Thyroid gland (tissue), 4 donors: ENCODE results near the gene BSPRY. TPM values are rescaled to one million over a fixed set of nuclear protein-coding genes. Genes with fewer than 3 reads are reported as not detected.
A peak's percentile ranks its signal among the peaks of the same experiment; 100 is the strongest.
"Not testable (repeated sequence)": the region's sequence is repeated elsewhere in the genome, so short reads cannot be mapped to it uniquely, and the experiment has no call there.

Experiments used
- DNase-seq, 2 donors: peaks; one replicate each; pipeline ENCODE4 v3.0.0-alpha.2; 2019
- H3K27ac ChIP-seq, 3 donors: fragments of 200-600 bp; sonication (generic); 1 replicate in 2 of 3; 2 replicates in 1 of 3; pipeline ENCODE4 v1.5.1; 2016 to 2019; ENCODE audit warnings: mild to moderate bottlenecking in 1 of 3, moderate library complexity in 1 of 3
- H3K27me3 ChIP-seq: fragments of 200-600 bp; sonication (generic); one replicate; pipeline ENCODE4 v1.5.1; 2019
- H3K36me3 ChIP-seq, 2 donors: fragments of 200-600 bp; sonication (generic); one replicate each; pipeline ENCODE4 v1.5.1; 2016 to 2019
- H3K4me1 ChIP-seq, 2 donors: fragments of 200-600 bp; sonication (generic); one replicate each; pipeline ENCODE4 v1.5.1; 2017 to 2019
- H3K4me3 ChIP-seq, 3 donors: fragments of 200-600 bp; sonication (generic); replicated peaks in 1 of 3; 1 replicate in 2 of 3; 2 replicates in 1 of 3; pipeline ENCODE4 v1.5.1; 2016; ENCODE audit warnings: mild to moderate bottlenecking in 1 of 3
- H3K9me3 ChIP-seq: fragments of 200-600 bp; sonication (generic); one replicate; pipeline ENCODE4 v1.5.1; 2017
- POLR2A ChIP-seq, 2 donors: fragments of 450-650 bp; IDR thresholded peaks; one replicate each; pipeline ENCODE4 v1.6.1; 2017; ENCODE audit warnings: antibody characterized with exemption in 2 of 2, mild to moderate bottlenecking in 2 of 2, moderate library complexity in 1 of 2
- WGBS, 2 donors: methylation state at CpG; one replicate each; pipeline ENCODE4 v1.1.5; 2017; 5-methylcytosine and 5-hydroxymethylcytosine counted together
- intact Hi-C: fragments of 100-400 bp; cut with DNase I; formaldehyde crosslinking; loops from one replicate; pipeline ENCODE4 v1.15.1; 2023
- total RNA-seq, 4 donors: library from RNA; depleted of rRNA; stranded (reverse); fragments of >200 nt; gene quantifications; one replicate each; pipeline ENCODE4 v1.2.3, GENCODE V29; 2016
- TF ChIP-seq, protein P1 (sequence below), 6 experiments: fragments of 200-600 bp in 3 of 6; fragments of 450-650 bp in 3 of 6; sonication (generic) in 3 of 6; IDR thresholded peaks; one replicate each; pipeline ENCODE4 v1.5.1; 2016 to 2019; ENCODE audit warnings: antibody characterized with exemption in 6 of 6, mild to moderate bottlenecking in 2 of 6, inconsistent platforms in 1 of 6, moderate library complexity in 1 of 6

The BSPRY gene
- total RNA-seq, 4 donors from 2014 or later: 53.2 to 79.7 (median 67.1) TPM

DNA sequence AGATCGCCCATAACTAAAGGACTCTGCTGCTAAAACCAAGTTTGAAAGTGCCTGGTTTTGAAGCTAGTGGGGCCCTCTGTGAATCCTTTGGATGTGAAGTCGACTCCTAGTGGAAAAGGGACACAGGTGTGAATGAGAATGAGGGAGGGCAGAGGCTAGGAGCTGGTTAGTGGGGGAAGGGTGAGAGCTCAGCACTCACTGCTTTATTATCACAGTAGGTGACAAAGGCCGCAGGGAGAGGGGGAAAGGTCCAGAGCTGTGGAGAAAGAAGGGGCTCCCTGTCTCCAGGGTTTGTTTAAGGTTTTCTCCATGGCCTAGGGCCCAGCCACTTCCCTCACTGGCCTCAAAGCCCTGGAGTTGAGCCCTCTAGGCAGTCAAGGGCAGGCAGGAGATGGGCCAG is 23.9 kb downstream of the BSPRY start:
- Histone ChIP-seq H3K4me1 (peaks cover 20 to 35% of the 10 kb centered on the region in 2 donors), H3K27me3 (no peaks in the 10 kb centered on the region), H3K27ac (peak overlapping the region in 1 of 3 donors; percentile 31), H3K4me3 (no peak overlapping the region), H3K9me3 (no peaks in the 10 kb centered on the region), H3K36me3 (peaks cover 4 to 21% of the 10 kb centered on the region in 2 donors)
- DNase-seq: no peak
- TF ChIP-seq, protein P1, sequence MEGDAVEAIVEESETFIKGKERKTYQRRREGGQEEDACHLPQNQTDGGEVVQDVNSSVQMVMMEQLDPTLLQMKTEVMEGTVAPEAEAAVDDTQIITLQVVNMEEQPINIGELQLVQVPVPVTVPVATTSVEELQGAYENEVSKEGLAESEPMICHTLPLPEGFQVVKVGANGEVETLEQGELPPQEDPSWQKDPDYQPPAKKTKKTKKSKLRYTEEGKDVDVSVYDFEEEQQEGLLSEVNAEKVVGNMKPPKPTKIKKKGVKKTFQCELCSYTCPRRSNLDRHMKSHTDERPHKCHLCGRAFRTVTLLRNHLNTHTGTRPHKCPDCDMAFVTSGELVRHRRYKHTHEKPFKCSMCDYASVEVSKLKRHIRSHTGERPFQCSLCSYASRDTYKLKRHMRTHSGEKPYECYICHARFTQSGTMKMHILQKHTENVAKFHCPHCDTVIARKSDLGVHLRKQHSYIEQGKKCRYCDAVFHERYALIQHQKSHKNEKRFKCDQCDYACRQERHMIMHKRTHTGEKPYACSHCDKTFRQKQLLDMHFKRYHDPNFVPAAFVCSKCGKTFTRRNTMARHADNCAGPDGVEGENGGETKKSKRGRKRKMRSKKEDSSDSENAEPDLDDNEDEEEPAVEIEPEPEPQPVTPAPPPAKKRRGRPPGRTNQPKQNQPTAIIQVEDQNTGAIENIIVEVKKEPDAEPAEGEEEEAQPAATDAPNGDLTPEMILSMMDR (IDR thresholded peaks at IDR 0.05): no peak
- no peak for TF ChIP-seq POLR2A (IDR thresholded peaks at IDR 0.05)
- intact Hi-C loops: no loop called here
- 64 to 73% methylated on average over 3 of the region's 3 CpGs for WGBS, 2 donors

DNA sequence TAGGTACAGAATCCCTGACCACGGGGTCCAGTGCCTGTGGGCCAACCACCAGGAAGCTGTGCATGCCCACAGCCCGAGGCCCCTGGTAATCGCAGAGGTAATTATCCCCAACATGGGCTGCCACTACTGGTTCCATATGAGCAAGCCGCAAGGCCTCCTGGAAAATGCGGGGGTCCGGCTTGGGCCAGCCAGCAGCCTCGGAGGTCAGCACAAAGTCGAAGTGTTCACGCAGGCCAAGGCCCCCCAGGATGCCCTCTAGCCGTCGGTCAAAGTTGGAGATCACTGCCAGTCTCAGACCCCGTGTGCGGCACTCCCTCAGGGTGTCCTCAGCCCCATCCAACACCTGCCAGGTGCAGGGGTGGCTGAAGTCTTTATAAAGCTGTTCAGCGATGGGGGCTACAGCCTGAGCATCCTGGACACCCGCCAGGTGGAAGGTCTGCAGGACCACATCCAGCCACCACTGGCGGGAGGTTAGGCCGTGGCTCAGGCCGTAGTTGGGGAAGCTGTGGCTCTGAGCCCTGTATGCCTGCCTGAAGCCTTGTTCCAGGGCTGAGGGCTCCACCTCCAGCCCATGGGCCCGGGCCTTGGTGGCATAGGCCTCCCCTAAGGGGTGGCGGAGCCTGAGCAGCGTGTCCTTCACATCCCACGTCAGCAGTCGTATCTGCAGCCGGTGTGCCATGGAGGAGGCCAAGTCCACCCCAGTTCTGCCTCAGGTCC is 24.5 kb downstream of the BSPRY start:
- TF ChIP-seq, protein P1 (IDR thresholded peaks at IDR 0.05): no peak
- no peak for TF ChIP-seq POLR2A (IDR thresholded peaks at IDR 0.05)
- WGBS, 2 donors: 86% methylated on average over 11 of the region's 24 CpGs; no CpG with 5 or more reads in 1 of the 2 donors
- Histone ChIP-seq H3K27me3 (no peaks in the 10 kb centered on the region), H3K4me3 (no peak overlapping the region), H3K36me3 (peaks cover 4 to 21% of the 10 kb centered on the region in 2 donors), H3K27ac (no peak overlapping the region), H3K4me1 (peaks cover 20 to 35% of the 10 kb centered on the region in 2 donors), H3K9me3 (no peaks in the 10 kb centered on the region)
- no peak for DNase-seq
- intact Hi-C loops: no loop called here

DNA sequence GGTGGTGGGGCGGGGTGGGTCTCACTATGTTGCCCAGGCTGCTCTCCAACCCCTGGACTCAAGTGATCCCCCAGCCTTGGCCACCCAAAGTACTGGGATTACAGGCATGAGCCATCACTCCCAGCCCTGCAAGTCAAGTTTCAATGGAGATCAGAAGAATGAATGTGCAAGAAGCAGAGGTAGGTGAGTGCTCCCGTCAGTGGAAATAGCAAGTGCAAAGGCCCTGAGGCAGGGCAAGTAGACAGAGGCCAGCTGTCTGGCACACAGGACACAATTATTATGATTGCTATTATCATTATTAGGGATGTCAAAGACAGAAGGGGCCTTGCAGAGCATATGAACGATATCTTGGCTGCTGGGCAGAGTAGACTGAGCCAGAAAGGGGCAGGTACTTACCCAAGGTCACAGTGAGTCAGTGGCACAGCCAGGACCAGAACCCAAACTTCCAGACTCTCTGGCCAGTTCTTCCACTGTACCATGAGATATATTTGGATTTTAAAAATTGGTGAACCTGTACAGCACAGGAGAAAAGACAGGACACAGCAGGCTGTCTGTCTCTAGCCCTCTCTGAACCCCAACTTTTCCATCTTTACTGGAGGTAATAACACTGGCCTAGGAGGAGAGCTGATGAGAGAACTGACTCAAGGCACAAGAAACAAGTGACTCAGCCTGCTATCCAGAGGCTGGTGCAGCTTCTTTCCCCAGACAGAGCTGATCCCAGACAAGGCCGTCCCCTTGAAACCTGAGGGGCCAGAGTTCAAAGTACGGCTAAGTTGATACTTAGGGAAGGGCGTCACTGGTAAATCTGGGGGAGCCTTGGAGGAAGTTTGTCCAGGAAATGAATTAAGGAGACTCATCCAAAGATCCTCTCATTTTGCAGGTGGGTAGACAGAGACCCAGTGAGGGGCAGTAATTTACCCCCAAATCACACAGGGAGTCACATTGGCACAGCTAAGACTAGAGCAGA is 26.0 kb downstream of the BSPRY start:
- H3K36me3 ChIP-seq: peaks cover 4 to 21% of the 10 kb centered on the region in 2 donors
- H3K4me3 ChIP-seq: no peak overlapping the region
- no peaks in the 10 kb centered on the region for H3K9me3 ChIP-seq
- no peak for TF ChIP-seq POLR2A (IDR thresholded peaks at IDR 0.05)
- TF ChIP-seq, protein P1 (IDR thresholded peaks at IDR 0.05): no peak
- intact Hi-C loops: no loop called here
- no peak for DNase-seq
- peaks cover 20 to 37% of the 10 kb centered on the region in 2 donors for H3K4me1 ChIP-seq
- H3K27me3 ChIP-seq: no peaks in the 10 kb centered on the region
- 89 to 93% methylated on average over 6 of the region's 6 CpGs for WGBS, 2 donors
- H3K27ac ChIP-seq: peak overlapping the region; percentile 2 to 91 (median 50)

DNA sequence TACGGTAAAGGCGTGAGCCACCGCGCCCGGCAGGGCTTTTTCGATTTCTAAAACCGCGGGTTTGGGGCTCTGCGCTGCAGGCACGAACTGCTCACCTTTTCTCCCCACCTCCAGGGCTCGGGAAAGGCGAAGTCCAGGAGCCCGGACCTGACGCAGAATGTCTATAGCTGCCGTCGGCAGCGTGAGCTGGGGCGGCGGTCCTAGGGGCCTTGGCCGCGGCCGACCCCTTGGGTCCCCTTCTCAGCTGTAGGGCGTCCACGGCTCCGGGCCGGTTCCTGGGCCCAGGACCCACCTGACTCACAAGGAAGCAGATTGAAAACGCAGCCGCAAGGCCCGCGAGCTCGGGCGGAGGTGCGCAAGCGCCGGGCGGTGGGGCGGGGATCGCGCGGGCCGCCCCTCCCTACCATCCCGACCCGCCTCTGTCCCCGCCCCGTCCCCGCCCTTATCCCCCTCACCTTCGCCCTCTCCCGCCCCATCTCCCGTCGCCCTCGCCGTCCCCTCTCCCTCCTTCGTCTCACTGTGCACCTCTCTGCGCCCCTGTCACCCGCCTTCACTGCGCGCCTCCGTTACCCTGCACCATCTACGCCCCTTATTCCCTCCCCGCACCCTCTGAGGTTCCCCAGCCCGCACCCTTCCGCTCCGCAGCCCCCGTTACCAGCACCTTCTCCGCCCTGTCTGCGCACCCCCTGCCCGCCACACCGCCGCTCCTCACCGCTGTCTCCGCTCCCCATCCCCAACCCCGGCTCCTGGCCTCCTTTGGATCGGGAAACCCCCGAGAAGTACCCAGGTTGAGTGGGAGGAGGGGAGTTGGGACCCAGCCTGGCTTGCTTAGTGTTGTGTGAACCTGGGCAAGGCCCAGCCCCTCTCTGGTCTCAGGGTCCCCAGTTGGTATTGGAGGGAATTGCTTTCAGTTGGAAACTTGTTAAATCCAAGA is 27.6 kb downstream of the BSPRY start, which contains the start of gene HDHD3:
TSS of gene HDHD3 (minus strand) at position 353 of the 934 bp plus-strand sequence. CDS start 2,632 bp downstream, outside the sequence.
- peak; percentile 87 to 91 for DNase-seq
- peak; percentile 75 to 85 for TF ChIP-seq POLR2A (IDR thresholded peaks at IDR 0.05)
- TF ChIP-seq, protein P1 (IDR thresholded peaks at IDR 0.05): no peak
- no peaks in the 10 kb centered on the region for H3K27me3 ChIP-seq
- peak within 1 kb of the TSS; percentile 84 to 97 (median 91) for H3K27ac ChIP-seq
- intact Hi-C loops: no loop called here
- peaks cover 27 to 43% of the 10 kb centered on the region in 2 donors for H3K4me1 ChIP-seq
- 2 to 4% methylated on average over 51 of the region's 74 CpGs for WGBS, 2 donors
- peaks cover 4 to 21% of the 10 kb centered on the region in 2 donors for H3K36me3 ChIP-seq
- no peaks in the 10 kb centered on the region for H3K9me3 ChIP-seq
- peak within 1 kb of the TSS; percentile 53 to 95 (median 72) for H3K4me3 ChIP-seq

DNA sequence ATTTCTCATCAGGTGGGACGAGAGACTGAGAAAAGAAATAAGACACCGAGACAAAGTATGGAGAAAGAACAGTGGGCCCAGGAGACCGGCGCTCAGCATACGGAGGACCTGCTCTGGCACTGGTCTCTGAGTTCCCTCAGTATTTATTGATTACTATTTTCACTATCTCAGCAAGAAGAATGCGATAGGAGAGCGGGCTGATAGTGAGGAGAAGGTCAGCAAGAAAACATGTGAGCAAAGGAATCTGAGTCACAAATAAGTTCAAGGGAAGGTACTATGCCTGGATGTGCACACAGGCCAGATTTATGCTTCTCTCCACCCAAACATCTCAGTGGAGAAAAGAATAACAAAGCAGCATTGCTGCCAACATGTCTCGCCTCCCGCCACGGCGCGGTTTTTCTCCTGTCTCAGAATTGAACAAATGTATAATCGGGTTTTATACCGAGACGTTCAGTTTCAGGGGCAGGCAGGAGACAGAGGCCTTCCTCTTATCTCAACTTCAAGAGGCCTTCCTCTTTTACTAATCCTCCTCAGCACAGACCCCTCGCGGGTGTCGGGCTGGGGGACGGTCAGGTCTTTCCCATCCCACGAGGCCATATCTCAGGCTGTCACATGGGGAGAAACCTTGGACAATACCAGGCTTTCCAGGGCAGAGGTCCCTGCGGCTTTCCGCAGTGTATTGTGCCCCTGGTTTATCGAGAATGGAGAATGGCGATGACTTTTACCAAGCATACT is 29.9 kb downstream of the BSPRY start:
- H3K27ac ChIP-seq, H3K27me3 ChIP-seq, H3K9me3 ChIP-seq, H3K36me3 ChIP-seq, intact Hi-C loops, H3K4me3 ChIP-seq, DNase-seq: not testable (repeated sequence)
- WGBS, 2 donors: 75 to 80% methylated on average over 23 to 24 of the region's 24 CpGs
- peaks cover 24 to 34% of the 10 kb centered on the region in 2 donors for H3K4me1 ChIP-seq

DNA sequence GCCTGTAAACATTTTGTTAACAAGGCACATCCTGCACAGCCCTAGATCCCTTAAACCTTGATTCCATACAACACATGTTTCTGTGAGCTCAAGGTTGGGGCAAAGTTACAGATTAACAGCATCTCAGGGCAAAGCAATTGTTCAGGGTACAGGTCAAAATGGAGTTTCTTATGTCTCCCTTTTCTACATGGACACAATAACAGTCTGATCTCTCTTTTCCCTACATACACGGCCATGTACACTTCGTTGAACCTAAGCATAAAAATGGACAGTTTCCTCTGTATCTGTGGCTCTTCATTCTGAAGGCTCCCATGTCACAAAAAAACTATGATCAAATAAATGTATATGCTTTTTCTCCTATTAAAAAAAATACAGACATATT is 30.5 kb downstream of the BSPRY start:
- H3K36me3 ChIP-seq, H3K27me3 ChIP-seq, H3K9me3 ChIP-seq, intact Hi-C loops, H3K4me3 ChIP-seq, DNase-seq: not testable (repeated sequence)
- Histone ChIP-seq H3K4me1 (peaks cover 24 to 34% of the 10 kb centered on the region in 2 donors), H3K27ac (peak overlapping the region in 2 of 3 donors; percentile 85 to 93)
- WGBS, 2 donors: 84 to 92% methylated on average over 2 of the region's 2 CpGs
